HEK293 (cell line): ENCODE measurements around the gene ARHGDIA.

Experiments
- CTCF ChIA-PET: fragments of 350-600 bp; formaldehyde crosslinking; extraction: SDS; loops from one replicate; lab custom pipeline; 2021; ENCODE audit warnings: antibody characterized with exemption; lab: Yijun Ruan, JAX
- POLR2A ChIA-PET: fragments of 300-600 bp; formaldehyde crosslinking; extraction: SDS; loops from one replicate; lab custom pipeline; 2020; ENCODE audit warnings: antibody characterized with exemption, inconsistent platforms; lab: Yijun Ruan, JAX
- H3K27ac ChIP-seq: fragments of 200-500 bp; sonication (Bioruptor generic); 2 replicates; pipeline ENCODE4 v1.5.1; 2014; ENCODE audit warnings: low read depth, low read length, control low read depth, inconsistent platforms; ENCODE audit errors: extremely low read depth
- H3K36me3 ChIP-seq, 2 experiments: fragments of 200-500 bp in 1 of 2; sonication (Bioruptor generic) in 1 of 2; 1 replicate in 1 of 2; 2 replicates in 1 of 2; pipeline ENCODE4 v1.5.1; 2014 to 2017; ENCODE audit warnings: inconsistent platforms in 2 of 2, low read length in 2 of 2; ENCODE audit not compliant: control insufficient read depth in 2 of 2, insufficient read depth in 1 of 2
- H3K4me1 ChIP-seq: fragments of 200-500 bp; sonication (Bioruptor generic); 2 replicates; pipeline ENCODE4 v1.5.1; 2014; ENCODE audit warnings: mild to moderate bottlenecking, low read length, inconsistent platforms; ENCODE audit not compliant: control insufficient read depth, insufficient read depth
- H3K4me3 ChIP-seq: 2 replicates; pipeline ENCODE4 v1.5.1; 2011; ENCODE audit warnings: low read depth, mild to moderate bottlenecking, control low read depth, low read length, moderate library complexity
- H3K9me3 ChIP-seq: fragments of 200-500 bp; sonication (Bioruptor generic); 2 replicates; pipeline ENCODE4 v1.5.1; 2014; ENCODE audit warnings: low read depth, low read length, inconsistent platforms; ENCODE audit not compliant: control insufficient read depth, insufficient read depth
- HOXA7 ChIP-seq: sonication (generic); formaldehyde crosslinking; IDR thresholded peaks from 2 replicates; pipeline ENCODE4 v1.8.1; 2022; ENCODE audit warnings: missing genetic modification reagents, borderline replicate concordance
- KLF16 ChIP-seq: fragments of 450-650 bp; formaldehyde crosslinking; IDR thresholded peaks from 2 replicates; pipeline ENCODE4 v1.5.1; 2017; ENCODE audit warnings: missing biosample characterization, missing genetic modification characterization
- MEIS1 ChIP-seq: sonication (generic); formaldehyde crosslinking; IDR thresholded peaks from 2 replicates; pipeline ENCODE4 v1.8.1; 2022; ENCODE audit warnings: missing genetic modification reagents, mild to moderate bottlenecking, borderline replicate concordance
- PATZ1 ChIP-seq: fragments of 450-650 bp; formaldehyde crosslinking; IDR thresholded peaks from 2 replicates; pipeline ENCODE4 v1.5.1; 2016; ENCODE audit warnings: missing biosample characterization, missing genetic modification characterization
- SCRT1 ChIP-seq: fragments of 450-650 bp; formaldehyde crosslinking; IDR thresholded peaks from 2 replicates; pipeline ENCODE4 v1.5.1; 2016; ENCODE audit warnings: missing biosample characterization, missing genetic modification characterization, borderline replicate concordance
- SP3 ChIP-seq: fragments of 450-650 bp; formaldehyde crosslinking; IDR thresholded peaks from 2 replicates; pipeline ENCODE4 v1.5.1; 2016; ENCODE audit warnings: missing biosample characterization, missing genetic modification characterization
- ZFP69B ChIP-seq: fragments of 450-650 bp; formaldehyde crosslinking; IDR thresholded peaks from 2 replicates; pipeline ENCODE4 v1.5.1; 2016; ENCODE audit warnings: missing biosample characterization, missing genetic modification characterization
- ZNF10 ChIP-seq: fragments of 450-650 bp; formaldehyde crosslinking; IDR thresholded peaks from 2 replicates; pipeline ENCODE4 v1.5.1; 2017; ENCODE audit warnings: missing biosample characterization, missing genetic modification characterization
- ZNF112 ChIP-seq: fragments of 450-650 bp; formaldehyde crosslinking; IDR thresholded peaks from 2 replicates; pipeline ENCODE4 v1.5.0; 2017; ENCODE audit warnings: missing biosample characterization, missing genetic modification characterization
- ZNF133 ChIP-seq: fragments of 450-650 bp; formaldehyde crosslinking; IDR thresholded peaks from 2 replicates; pipeline ENCODE4 v1.5.1; 2016; ENCODE audit warnings: missing biosample characterization, missing genetic modification characterization
- ZNF19 ChIP-seq: fragments of 450-650 bp; formaldehyde crosslinking; IDR thresholded peaks from 2 replicates; pipeline ENCODE4; 2016; ENCODE audit warnings: missing biosample characterization, missing genetic modification characterization, low read depth
- ZNF292 ChIP-seq: fragments of 450-650 bp; formaldehyde crosslinking; IDR thresholded peaks from 2 replicates; pipeline ENCODE4 v1.5.1; 2016; ENCODE audit warnings: low read depth, missing biosample characterization, missing genetic modification characterization, borderline replicate concordance
- ZNF335 ChIP-seq: fragments of 450-650 bp; formaldehyde crosslinking; conservative IDR thresholded peaks from 2 replicates; pipeline ENCODE4 v1.5.1; 2016; ENCODE audit warnings: missing biosample characterization, missing genetic modification characterization
- ZNF341 ChIP-seq: fragments of 450-650 bp; formaldehyde crosslinking; IDR thresholded peaks from 2 replicates; pipeline ENCODE4; 2016; ENCODE audit warnings: low read depth, missing biosample characterization, missing genetic modification characterization
- ZNF37A ChIP-seq: fragments of 450-650 bp; IDR thresholded peaks from 2 replicates; pipeline ENCODE4 v1.5.1; 2018; ENCODE audit warnings: missing biosample characterization, missing genetic modification characterization
- ZNF398 ChIP-seq: fragments of 450-650 bp; formaldehyde crosslinking; IDR thresholded peaks from 2 replicates; pipeline ENCODE4 v1.5.1; 2017; ENCODE audit warnings: missing biosample characterization, missing genetic modification characterization
- ZNF549 ChIP-seq: fragments of 450-650 bp; IDR thresholded peaks from 2 replicates; pipeline ENCODE4 v1.5.1; 2018; ENCODE audit warnings: missing biosample characterization, missing genetic modification characterization, mild to moderate bottlenecking, inconsistent platforms, moderate library complexity
- ZNF561 ChIP-seq: fragments of 450-650 bp; IDR thresholded peaks from 2 replicates; pipeline ENCODE4 v1.5.1; 2018; ENCODE audit warnings: missing biosample characterization, missing genetic modification characterization, borderline replicate concordance
- ZNF776 ChIP-seq: fragments of 450-650 bp; formaldehyde crosslinking; IDR thresholded peaks from 2 replicates; pipeline ENCODE4 v1.5.0; 2017; ENCODE audit warnings: missing biosample characterization, missing genetic modification characterization, borderline replicate concordance
- ZNF830 ChIP-seq: fragments of 450-650 bp; IDR thresholded peaks from 2 replicates; pipeline ENCODE4 v1.5.0; 2018; ENCODE audit warnings: missing biosample characterization, missing genetic modification characterization, low read depth, mild to moderate bottlenecking, moderate library complexity
- ZNF837 ChIP-seq: fragments of 450-650 bp; formaldehyde crosslinking; IDR thresholded peaks from 2 replicates; pipeline ENCODE4 v1.5.1; 2016; ENCODE audit warnings: missing biosample characterization, missing genetic modification characterization
- ZSCAN4 ChIP-seq: fragments of 450-650 bp; formaldehyde crosslinking; IDR thresholded peaks from 2 replicates; pipeline ENCODE4 v1.5.1; 2017; ENCODE audit warnings: missing biosample characterization, missing genetic modification characterization
- TF ChIP-seq, protein P1 (sequence below): sonication (generic); formaldehyde crosslinking; IDR thresholded peaks from 2 replicates; pipeline ENCODE4 v1.8.1; 2022; ENCODE audit warnings: mild to moderate bottlenecking, moderate library complexity, missing genetic modification reagents

The ARHGDIA gene

DNA sequence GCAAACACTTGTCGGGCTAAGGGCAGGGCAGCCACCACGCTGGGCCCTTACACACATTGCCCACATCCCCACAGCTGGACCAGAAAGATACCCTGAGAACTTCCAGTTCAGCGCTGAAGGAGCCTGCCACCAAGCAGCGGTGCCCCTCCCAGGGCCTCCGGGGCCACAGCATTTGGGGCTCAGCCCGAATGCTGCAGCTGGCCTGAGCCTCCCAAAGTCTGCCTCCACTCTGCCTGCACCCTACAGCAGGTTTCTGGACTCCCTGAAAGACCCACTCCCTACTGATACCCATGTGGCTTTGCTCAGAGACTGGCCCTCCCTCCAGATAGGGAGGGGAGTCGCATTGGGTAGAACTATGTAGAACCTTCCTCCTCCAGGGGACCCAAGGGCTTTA is 39.6 kb downstream of the ARHGDIA start:
- Histone ChIP-seq H3K4me1 (no peaks in the 10 kb centered on the region), H3K9me3 (no peaks in the 10 kb centered on the region), H3K36me3 (peaks cover 0 to 4% of the 10 kb centered on the region in 2 experiments; a peak in 2 of 3 replicates), H3K4me3 (no peak overlapping the region), H3K27ac (no peak overlapping the region)
- CTCF ChIA-PET: no interaction called here
- POLR2A ChIA-PET: no interaction called here
- TF ChIP-seq ZNF341: peak; percentile 22
- TF ChIP-seq KLF16 (tag by site-specific recombination): no peak
- TF ChIP-seq ZNF335 (tag by site-specific recombination): peak; percentile 67
- no peak for TF ChIP-seq ZNF549 (tag by site-specific recombination)
- peak; percentile 57 for TF ChIP-seq ZNF398 (tag by site-specific recombination)

GRCh38 chr17:81829858-81830257 is 41.3 kb downstream of the ARHGDIA start:
- POLR2A ChIA-PET: no interaction called here
- H3K27ac ChIP-seq: no peak overlapping the region
- no peaks in the 10 kb centered on the region; a peak in 1 of 3 replicates for H3K36me3 ChIP-seq
- no peaks in the 10 kb centered on the region for H3K9me3 ChIP-seq
- H3K4me3 ChIP-seq: no peak overlapping the region
- no peaks in the 10 kb centered on the region for H3K4me1 ChIP-seq
- CTCF ChIA-PET: no interaction called here
- TF ChIP-seq HOXA7 (CRISPR knock-in tag): no peak
- TF ChIP-seq ZNF19: no peak
- no peak for TF ChIP-seq ZNF292 (tag by site-specific recombination)
- TF ChIP-seq SCRT1 (tag by site-specific recombination): 0 out of 2 replicates have a peak, but pooled peaks have one; percentile 24

GRCh38 chr17:81828656-81829055 is 42.5 kb downstream of the ARHGDIA start:
- CTCF ChIA-PET: interaction anchor here (0.6 to 1.0 kb wide), 2 partner anchors 94 to 97 kb away, joined by 4 to 5 read pairs; no protein-coding TSS in a partner anchor
- no peaks in the 10 kb centered on the region for H3K4me1 ChIP-seq
- peaks cover 0 to 6% of the 10 kb centered on the region in 2 experiments; a peak in 2 of 3 replicates for H3K36me3 ChIP-seq
- TF ChIP-seq ZNF37A (tag by site-specific recombination): no peak
- no peak for TF ChIP-seq ZNF837 (tag by site-specific recombination)
- no peak for TF ChIP-seq ZNF133 (tag by site-specific recombination)
- no peak for TF ChIP-seq ZNF776
- TF ChIP-seq PATZ1 (tag by site-specific recombination): no peak
- TF ChIP-seq ZNF561 (tag by site-specific recombination): no peak
- no peak for TF ChIP-seq ZNF112 (tag by site-specific recombination)
- TF ChIP-seq, protein P1, sequence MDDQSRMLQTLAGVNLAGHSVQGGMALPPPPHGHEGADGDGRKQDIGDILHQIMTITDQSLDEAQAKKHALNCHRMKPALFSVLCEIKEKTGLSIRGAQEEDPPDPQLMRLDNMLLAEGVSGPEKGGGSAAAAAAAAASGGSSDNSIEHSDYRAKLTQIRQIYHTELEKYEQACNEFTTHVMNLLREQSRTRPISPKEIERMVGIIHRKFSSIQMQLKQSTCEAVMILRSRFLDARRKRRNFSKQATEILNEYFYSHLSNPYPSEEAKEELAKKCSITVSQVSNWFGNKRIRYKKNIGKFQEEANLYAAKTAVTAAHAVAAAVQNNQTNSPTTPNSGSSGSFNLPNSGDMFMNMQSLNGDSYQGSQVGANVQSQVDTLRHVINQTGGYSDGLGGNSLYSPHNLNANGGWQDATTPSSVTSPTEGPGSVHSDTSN (CRISPR knock-in tag): no peak
- TF ChIP-seq ZFP69B (tag by site-specific recombination): no peak
- TF ChIP-seq ZNF10 (tag by site-specific recombination): no peak
- TF ChIP-seq ZNF830 (tag by site-specific recombination): no peak
- no peak for TF ChIP-seq MEIS1
- TF ChIP-seq ZSCAN4 (tag by site-specific recombination): no peak
- no peak for TF ChIP-seq SP3
- no peak overlapping the region for H3K4me3 ChIP-seq
- peak overlapping the region; percentile 41; the same call in 1 of the 2 replicates for H3K27ac ChIP-seq
- H3K9me3 ChIP-seq: no peaks in the 10 kb centered on the region
- POLR2A ChIA-PET: interaction anchor here (1.0 to 2.0 kb wide), 3 partner anchors 38 to 196 kb away, joined by 3 to 5 read pairs (median 3); partner anchors contain the start of gene MRPL12
